ENCODE measurements around the gene RPL10. TPM values are rescaled to one million over a fixed set of nuclear protein-coding genes. Genes with fewer than 3 reads are reported as not detected.

Gene RPL10
- total and polyA plus RNA-seq, 2 of the 13 experiments (the other 11 are each of a cell fraction or from before 2014, with no cell fraction given), result 2,381 to 4,713 TPM

GRCh38 chrX:154350429-154351182 lies 47.6 kb upstream of the RPL10 start:
- WGBS (ENCODE audit: low lambda C conversion rate), result 95% methylated on average over 4 of the region's 19 CpGs
- Histone ChIP-seq H3K79me2 (ENCODE audit: insufficient read depth, low read length) (no peaks in the 10 kb centered on the region), H4K20me1 (ENCODE audit: insufficient read depth, low read length) (no peaks in the 10 kb centered on the region), H3K9ac (ENCODE audit: insufficient read depth, low read depth, low read length) (no peak overlapping the region), H3K4me2 (ENCODE audit: low read depth, low read length) (no peak overlapping the region), H3K36me3 (replicated peaks in 1 of 2; ENCODE audit: control insufficient read depth in 1 of 2, insufficient read depth in 2 of 2, low read length in 2 of 2) (peaks cover 10 to 33% of the 10 kb centered on the region in 2 experiments; a peak in 4 of 5 replicates), H3K4me3 (replicated peaks in 1 of 3; ENCODE audit: insufficient read depth in 1 of 3, low read depth in 2 of 3, low read length in 3 of 3) (no peak overlapping the region), H2AFZ (ENCODE audit: low read length) (no peak overlapping the region), H3K9me3 (ENCODE audit: low read length) (no peaks in the 10 kb centered on the region), H3K4me1 (ENCODE audit: insufficient read depth, low read length) (peaks cover 5% of the 10 kb centered on the region; the same call in 1 of the 2 replicates), H3K27ac (ENCODE audit: extremely low read length, insufficient read depth, low read length) (no peak overlapping the region), H3K27me3 (ENCODE audit: control insufficient read depth in 1 of 2, insufficient read depth in 2 of 2, low read length in 2 of 2) (no peaks in the 10 kb centered on the region)
- no TSS peak for BruUV-seq (replicated peaks)
- no peak for DNase-seq (ENCODE audit: low spot score)
- POLR2A ChIA-PET, result interaction anchor here (0.6 to 1.9 kb wide), 2 partner anchors 15 to 19 kb away, joined by 3 to 5 read pairs; no protein-coding TSS in a partner anchor
- intact Hi-C loops (cut with micrococcal nuclease; ENCODE audit: unreplicated experiment) (no loop called here), in situ Hi-C loops (cut with HindIII; ENCODE audit: extremely low pct_ligation_motif_present, low pct_unique_long_range_greater_than_20kb) (no loop called here)
- TF ChIP-seq HOXA3 (CRISPR knock-in tag; IDR thresholded peaks at IDR 0.05), result no peak
- no peak for TF ChIP-seq NR3C1 (CRISPR knock-in tag; IDR thresholded peaks at IDR 0.05)
- CTCF ChIA-PET (ENCODE audit: low intra/inter-chr PET ratio, low total read pairs), result no interaction called here
- FAIRE-seq, result no peak
- ATAC-seq, result no peak

GRCh38 chrX:154351183-154352011 lies 46.8 kb upstream of the RPL10 start:
- no peaks in the 10 kb centered on the region for H4K20me1 ChIP-seq (ENCODE audit: insufficient read depth, low read length)
- FAIRE-seq (no peak), DNase-seq (ENCODE audit: low spot score) (no peak), ATAC-seq (no peak)
- no TSS peak for BruUV-seq (replicated peaks)
- POLR2A ChIA-PET, result interaction anchor here (0.6 kb wide), 1 partner anchor 18 kb away, joined by 3 read pairs; no protein-coding TSS in a partner anchor
- H3K36me3 ChIP-seq (replicated peaks in 1 of 2; ENCODE audit: control insufficient read depth in 1 of 2, insufficient read depth in 2 of 2, low read length in 2 of 2), result peaks cover 10 to 33% of the 10 kb centered on the region in 2 experiments; a peak in 4 of 5 replicates
- CTCF ChIA-PET (ENCODE audit: low intra/inter-chr PET ratio, low total read pairs), result no interaction called here
- H3K27me3 ChIP-seq (ENCODE audit: control insufficient read depth in 1 of 2, insufficient read depth in 2 of 2, low read length in 2 of 2), result no peaks in the 10 kb centered on the region
- no peak overlapping the region for H2AFZ ChIP-seq (ENCODE audit: low read length)
- intact Hi-C loops (cut with micrococcal nuclease; ENCODE audit: unreplicated experiment), result no loop called here
- in situ Hi-C loops (cut with HindIII; ENCODE audit: extremely low pct_ligation_motif_present, low pct_unique_long_range_greater_than_20kb), result no loop called here
- no peak overlapping the region for H3K4me2 ChIP-seq (ENCODE audit: low read depth, low read length)
- H3K27ac ChIP-seq (ENCODE audit: extremely low read length, insufficient read depth, low read length), result no peak overlapping the region
- TF ChIP-seq AGO2 (optimal IDR thresholded peaks at IDR 0.05; ENCODE audit: low read depth, low read length), result peak; percentile 35
- no peak for TF ChIP-seq ZNF713 (CRISPR knock-in tag; IDR thresholded peaks at IDR 0.05)
- peak; percentile 19; the same call in 1 of the 2 replicates for TF ChIP-seq RBFOX2 (IDR thresholded peaks at IDR 0.05; ENCODE audit: low read depth, low read length)
- H3K9ac ChIP-seq (ENCODE audit: insufficient read depth, low read depth, low read length), result no peak overlapping the region
- peaks cover 5% of the 10 kb centered on the region; the same call in 1 of the 2 replicates for H3K4me1 ChIP-seq (ENCODE audit: insufficient read depth, low read length)
- no peak overlapping the region for H3K4me3 ChIP-seq (replicated peaks in 1 of 3; ENCODE audit: insufficient read depth in 1 of 3, low read depth in 2 of 3, low read length in 3 of 3)
- no peaks in the 10 kb centered on the region for H3K9me3 ChIP-seq (ENCODE audit: low read length)
- no peaks in the 10 kb centered on the region for H3K79me2 ChIP-seq (ENCODE audit: insufficient read depth, low read length)
- WGBS (ENCODE audit: low lambda C conversion rate), result no CpG with 5 or more reads among the region's 30 CpGs

Data from HepG2 (cell line).